NCI-H774 (cell line): Measurements from ENCODE around the gene RPGRIP1.
"Not testable (repeated sequence)": the region's sequence is repeated elsewhere in the genome, so short reads cannot be mapped to it uniquely, and the experiment has no call there.

Source experiments
- DNase-seq: peaks from one replicate; lab custom pipeline; 2025; lab: John Stamatoyannopoulos, UW

The RPGRIP1 gene

GRCh38 chr14:21258889-21259787 lies 20.7 kb upstream of the RPGRIP1 start:
- DNase-seq: no peak

GRCh38 chr14:21261824-21262223 lies 18.1 kb upstream of the RPGRIP1 start:
- no peak for DNase-seq

GRCh38 chr14:21262410-21262809 lies 17.5 kb upstream of the RPGRIP1 start:
- no peak for DNase-seq

GRCh38 chr14:21263284-21264024 lies 16.4 kb upstream of the RPGRIP1 start:
- DNase-seq: no peak

- DNase-seq: no peak
Observed at GRCh38 chr14:21264025-21264801, 15.7 kb upstream of the RPGRIP1 start.

GRCh38 chr14:21267431-21267845 lies 12.4 kb upstream of the RPGRIP1 start:
- no peak for DNase-seq

- DNase-seq: no peak
Observed at GRCh38 chr14:21267886-21268616, 11.8 kb upstream of the RPGRIP1 start.

GRCh38 chr14:21268617-21269251 lies 11.1 kb upstream of the RPGRIP1 start:
- peak; percentile 11 for DNase-seq

- peak; percentile 100 for DNase-seq
Observed at GRCh38 chr14:21269252-21270046, 10.4 kb upstream of the RPGRIP1 start, which contains the start of gene HNRNPC. Gene HNRNPC, minus strand, starts transcription at chr14:21269442. Its CDS starts 35,249 bp downstream, at chr14:21234193.

GRCh38 chr14:21272661-21273060 lies 7.2 kb upstream of the RPGRIP1 start:
- not testable (repeated sequence) for DNase-seq

- no peak for DNase-seq
Observed at GRCh38 chr14:21275261-21275858, 4.5 kb upstream of the RPGRIP1 start.

- no peak for DNase-seq
Observed at GRCh38 chr14:21278632-21279031, 1.3 kb upstream of the RPGRIP1 start.

GRCh38 chr14:21281917-21282316 lies 2.0 kb downstream of the RPGRIP1 start:
- DNase-seq: not testable (repeated sequence)

GRCh38 chr14:21286516-21286915 lies 6.6 kb downstream of the RPGRIP1 start:
- DNase-seq: not testable (repeated sequence)

- DNase-seq: no peak
Observed at GRCh38 chr14:21287168-21287567, 7.3 kb downstream of the RPGRIP1 start.

- not testable (repeated sequence) for DNase-seq
Observed at GRCh38 chr14:21294026-21294425, 14.1 kb downstream of the RPGRIP1 start.

GRCh38 chr14:21298358-21298757 lies 18.5 kb downstream of the RPGRIP1 start:
- no peak for DNase-seq

GRCh38 chr14:21299562-21300130 lies 19.8 kb downstream of the RPGRIP1 start:
- DNase-seq: no peak

GRCh38 chr14:21300892-21301291 lies 21.0 kb downstream of the RPGRIP1 start:
- no peak for DNase-seq
